Regular cardiac myocyte (primary cell): ENCODE data around the gene CATSPERE. TPM values are rescaled to one million over a fixed set of nuclear protein-coding genes. Genes with fewer than 3 reads are reported as not detected.

Experiments used
- total RNA-seq: library from RNA; depleted of rRNA; stranded (reverse); fragments of >200 nt; gene quantifications from 2 replicates; pipeline ENCODE4 v1.2.3, GENCODE V29; 2014

The CATSPERE gene
- 0.38 and 1.7 TPM in 2 replicates for total RNA-seq

GRCh38 chr1:244461245-244462071 is at the start of gene CATSPERE:
CATSPERE (plus strand) TSS chr1:244461273; CDS start chr1:244461430, 157 bp downstream.

GRCh38 chr1:244451539-244451950 is 9.5 kb upstream of the CATSPERE start, which contains the start of gene ADSS2:
ADSS2 (minus strand) TSS chr1:244451909; CDS start chr1:244451817, 92 bp downstream.

GRCh38 chr1:244652623-244653438 is 191.8 kb downstream of the CATSPERE start, which contains the start of gene DESI2:
DESI2 (plus strand) TSS chr1:244653126; CDS start chr1:244653314, 188 bp downstream.

Other genes starting within 250 kb of the CATSPERE start
- 56.9 and 57.5 TPM in 2 replicates for gene ADSS2, start 9.4 kb upstream of the CATSPERE start, total RNA-seq
- gene DESI2, start 191.9 kb downstream of the CATSPERE start, total RNA-seq, result 40.6 and 42.0 TPM in 2 replicates